Thyroid gland (tissue), 4 donors: ENCODE data around the gene ATP6V0A4.

ENCODE experiments used
- CTCF ChIP-seq, 6 experiments: fragments of 200-600 bp in 3 of 6; fragments of 450-650 bp in 3 of 6; sonication (generic) in 3 of 6; IDR thresholded peaks; one replicate each; pipeline ENCODE4 v1.5.1; 2016 to 2019; ENCODE audit warnings: antibody characterized with exemption in 6 of 6, mild to moderate bottlenecking in 2 of 6, inconsistent platforms in 1 of 6, moderate library complexity in 1 of 6
- POLR2A ChIP-seq, 2 donors: fragments of 450-650 bp; IDR thresholded peaks; one replicate each; pipeline ENCODE4 v1.6.1; 2017; ENCODE audit warnings: antibody characterized with exemption in 2 of 2, mild to moderate bottlenecking in 2 of 2, moderate library complexity in 1 of 2

GRCh38 chr7:138833596-138833995 lies 35.6 kb upstream of the ATP6V0A4 start:
- TF ChIP-seq CTCF (IDR thresholded peaks at IDR 0.05) (no peak), POLR2A (IDR thresholded peaks at IDR 0.05) (no peak)
